HG03442 (cell line): Measurements from ENCODE around the gene POU2AF1.

Source experiments
- ATAC-seq: cut with Tn5 transposase; IDR thresholded peaks from one replicate; pipeline ENCODE4 v1.9.1; 2021; ENCODE audit warnings: mild to moderate bottlenecking, moderate library complexity; ENCODE audit not compliant: unreplicated experiment

Gene POU2AF1

GRCh38 chr11:111378861-111379601 lies at the start of gene POU2AF1:
Gene POU2AF1, minus strand, starts transcription at chr11:111379275. Its CDS starts 98 bp downstream, at chr11:111379177.
- peak; percentile 56 for ATAC-seq

- ATAC-seq: no peak
These were observed 49.2 kb upstream of the POU2AF1 start for GRCh38 chr11:111428113-111428876.

GRCh38 chr11:111427471-111427912 lies 48.4 kb upstream of the POU2AF1 start:
- ATAC-seq: no peak

- no peak for ATAC-seq
These were observed 47.5 kb upstream of the POU2AF1 start for GRCh38 chr11:111426617-111427016.

DNA sequence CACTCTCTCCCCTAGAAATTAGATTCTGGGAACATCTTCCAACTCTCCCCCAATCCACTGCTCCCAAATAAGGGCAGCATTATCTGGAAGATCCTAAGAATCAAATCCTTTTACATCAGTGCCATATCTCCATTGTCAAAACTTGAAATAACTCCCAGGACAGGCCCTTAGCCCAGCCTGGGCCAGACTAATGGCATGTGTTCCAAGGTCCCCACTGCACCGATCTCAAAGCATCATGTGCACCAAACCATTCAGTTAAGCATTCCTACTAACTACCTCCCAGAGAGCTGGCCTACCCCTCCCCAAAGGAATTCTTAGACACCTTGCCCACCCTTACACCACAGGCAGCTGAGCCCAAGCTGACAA lies 44.2 kb upstream of the POU2AF1 start:
- peak; percentile 7 for ATAC-seq

- peak; percentile 85 for ATAC-seq
These were observed 43.6 kb upstream of the POU2AF1 start for GRCh38 chr11:111422494-111423249.

GRCh38 chr11:111421251-111421650 lies 42.2 kb upstream of the POU2AF1 start:
- no peak for ATAC-seq

- ATAC-seq: no peak
These were observed 40.7 kb upstream of the POU2AF1 start for GRCh38 chr11:111419641-111420327.

GRCh38 chr11:111419181-111419580 lies 40.1 kb upstream of the POU2AF1 start:
- ATAC-seq: no peak

GRCh38 chr11:111418436-111418787 lies 39.3 kb upstream of the POU2AF1 start:
- ATAC-seq: no peak

DNA sequence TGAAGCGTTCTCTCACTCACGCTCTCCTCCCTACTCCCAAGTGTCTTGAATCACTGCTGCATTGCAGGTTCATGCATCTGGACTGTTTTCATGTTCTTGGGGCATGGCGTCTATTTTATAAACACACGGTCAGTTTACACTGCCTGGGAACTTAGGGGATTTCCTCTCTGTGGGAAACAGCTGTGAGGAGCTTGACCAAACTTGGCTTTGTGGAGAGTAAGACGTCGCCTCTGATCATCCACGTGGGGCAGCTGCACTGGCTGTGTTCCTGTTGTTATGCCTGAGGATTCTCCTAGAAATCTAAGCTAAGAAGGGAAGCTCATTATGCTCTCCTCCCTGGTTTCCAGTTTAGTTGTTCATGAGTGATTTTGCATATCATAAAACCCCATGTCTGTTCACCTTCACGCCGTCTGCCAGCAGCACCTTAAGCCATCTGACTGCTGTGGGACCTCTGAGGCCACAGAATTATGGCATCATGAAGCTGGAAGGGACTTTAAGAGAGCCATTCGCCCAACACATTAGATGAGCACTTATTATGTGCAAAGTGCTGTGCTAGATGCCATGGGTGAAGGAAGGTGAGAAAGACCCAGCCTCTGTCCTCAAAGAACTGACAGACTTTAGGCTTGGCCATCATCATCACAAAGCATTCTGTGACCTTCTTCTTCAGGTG lies 38.8 kb upstream of the POU2AF1 start:
- ATAC-seq: peak; percentile 33

DNA sequence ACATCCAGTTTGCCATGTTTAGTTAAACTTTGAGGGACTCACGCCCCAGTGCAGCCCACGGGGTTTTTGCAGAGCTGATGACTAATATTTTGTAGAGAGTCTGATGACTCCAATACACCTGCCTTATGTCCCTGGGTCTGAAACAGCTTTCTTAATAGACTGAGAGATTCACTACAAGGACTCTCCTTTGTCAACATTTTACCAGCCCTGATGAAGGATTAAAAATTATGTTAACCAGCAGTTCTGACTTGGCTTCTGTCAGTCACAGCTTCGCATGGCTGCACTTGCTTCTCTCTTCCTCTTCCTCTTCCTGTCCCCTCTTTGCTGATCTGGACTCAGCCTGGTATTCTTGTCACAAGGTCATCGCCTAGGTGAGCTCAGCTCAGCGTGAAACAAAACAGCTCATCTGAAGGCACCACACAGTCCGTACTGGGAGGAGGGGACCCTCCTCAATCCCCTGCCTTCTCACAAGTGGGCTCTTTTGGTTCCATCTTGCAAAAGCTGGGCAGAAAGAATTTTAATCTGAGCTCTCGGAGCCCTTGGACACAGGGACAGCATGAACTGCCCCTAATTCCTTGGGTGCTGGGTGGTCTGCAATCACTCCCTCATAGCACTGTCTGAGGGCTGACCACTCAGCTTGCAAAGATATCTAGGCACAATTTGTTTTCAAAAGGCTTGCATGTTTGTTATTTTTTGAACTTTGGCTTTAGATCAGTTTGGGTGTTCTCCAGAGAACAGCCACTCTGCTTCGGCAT lies 38.1 kb upstream of the POU2AF1 start:
- ATAC-seq: peak; percentile 50

DNA sequence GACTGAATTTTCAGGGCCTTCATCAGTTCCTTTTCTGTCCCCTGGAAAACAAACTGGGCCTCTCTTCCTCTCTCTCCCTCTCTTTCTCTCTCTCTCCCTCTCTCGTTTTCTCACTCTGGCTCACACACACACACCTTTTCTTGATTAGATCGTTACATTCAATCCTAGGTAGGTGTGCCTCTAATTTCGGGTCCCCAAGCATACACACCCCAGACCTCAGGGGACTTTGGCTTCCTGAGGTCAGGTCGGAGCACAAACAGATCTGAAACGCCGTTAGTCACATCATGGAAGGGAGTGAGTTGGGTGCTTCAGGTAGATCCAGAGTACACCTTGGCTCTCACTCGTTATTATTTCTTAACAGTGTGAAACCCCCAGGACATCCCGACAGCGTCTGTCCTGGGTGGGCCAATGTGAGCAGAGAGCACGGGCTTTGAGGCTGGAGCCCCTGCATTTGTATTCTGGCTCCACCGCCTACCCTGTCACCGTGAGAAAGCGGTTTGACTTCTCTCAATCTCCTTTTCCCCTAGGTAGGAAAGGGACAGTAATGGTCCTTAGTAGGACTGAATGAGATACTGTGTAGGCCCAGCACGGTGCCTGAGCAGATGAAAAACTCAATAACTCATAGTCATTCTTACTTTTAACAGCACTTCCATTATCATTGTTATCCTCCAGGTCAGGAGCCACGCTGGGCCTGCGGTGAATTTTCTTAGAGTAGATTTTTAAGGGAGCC lies 37.3 kb upstream of the POU2AF1 start:
- ATAC-seq: peak; percentile 1

- no peak for ATAC-seq
These were observed 35.9 kb upstream of the POU2AF1 start for GRCh38 chr11:111414936-111415335.

DNA sequence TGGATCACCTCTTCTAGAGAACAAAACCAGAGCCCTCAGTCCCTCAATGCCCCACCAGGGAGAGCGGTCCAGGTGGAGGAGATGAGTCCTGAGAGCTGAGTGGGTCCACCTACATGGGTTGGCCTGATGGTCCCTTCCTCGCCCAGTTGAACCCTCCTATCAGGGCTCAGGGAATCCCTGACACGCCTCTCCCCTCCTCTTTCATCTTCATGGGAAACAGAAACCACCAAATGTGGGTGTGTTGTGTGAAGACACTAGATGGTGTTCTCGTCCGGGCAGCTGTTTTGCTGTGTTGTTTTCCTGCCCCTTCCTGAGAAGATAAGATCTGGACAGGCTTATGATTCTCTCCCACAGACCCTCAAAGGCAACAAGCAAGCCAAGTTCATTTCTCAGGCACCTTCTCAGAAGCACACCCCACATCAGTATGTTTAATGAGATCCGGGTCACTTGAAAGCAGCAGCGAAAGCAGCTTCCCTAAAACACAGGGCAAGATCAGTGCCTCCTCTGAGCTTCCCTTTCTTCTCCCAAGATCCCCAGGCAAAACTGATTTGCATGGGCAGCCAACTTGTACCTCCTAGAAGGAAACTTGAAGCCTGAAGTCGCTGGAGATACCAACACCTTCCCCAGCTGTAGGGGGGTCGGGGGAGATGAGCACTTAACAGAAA lies 35.3 kb upstream of the POU2AF1 start:
- peak; percentile 28 for ATAC-seq

- no peak for ATAC-seq
These were observed 34.8 kb upstream of the POU2AF1 start for GRCh38 chr11:111413849-111414248.

GRCh38 chr11:111412293-111412692 lies 33.2 kb upstream of the POU2AF1 start:
- no peak for ATAC-seq

GRCh38 chr11:111411456-111411855 lies 32.4 kb upstream of the POU2AF1 start:
- no peak for ATAC-seq

- ATAC-seq: no peak
These were observed 31.9 kb upstream of the POU2AF1 start for GRCh38 chr11:111410951-111411350.
